Measurements from ENCODE around the gene WDR17.
A peak's percentile ranks its signal among the peaks of the same experiment; 100 is the strongest.

Gene WDR17

GRCh38 chr4:176065435-176066291 is at the start of gene WDR17:
WDR17 (plus strand) TSS chr4:176065841; CDS start chr4:176111581, 45,740 bp downstream.
- DNase-seq: peak; percentile 85

- no peak for DNase-seq
Observed at GRCh38 chr4:176016601-176017000, 49.0 kb upstream of the WDR17 start.

- no peak for DNase-seq
Observed at GRCh38 chr4:176020481-176021085, 45.1 kb upstream of the WDR17 start.

- DNase-seq: no peak
Observed at GRCh38 chr4:176030391-176030790, 35.2 kb upstream of the WDR17 start.

- no peak for DNase-seq
Observed at GRCh38 chr4:176031922-176032321, 33.7 kb upstream of the WDR17 start.

- no peak for DNase-seq
Observed at GRCh38 chr4:176032454-176032853, 33.2 kb upstream of the WDR17 start.

- no peak for DNase-seq
Observed at GRCh38 chr4:176034499-176034898, 31.1 kb upstream of the WDR17 start.

GRCh38 chr4:176034936-176035335 is 30.7 kb upstream of the WDR17 start:
- DNase-seq: no peak

- no peak for DNase-seq
Observed at GRCh38 chr4:176036585-176037205, 28.9 kb upstream of the WDR17 start.

DNA sequence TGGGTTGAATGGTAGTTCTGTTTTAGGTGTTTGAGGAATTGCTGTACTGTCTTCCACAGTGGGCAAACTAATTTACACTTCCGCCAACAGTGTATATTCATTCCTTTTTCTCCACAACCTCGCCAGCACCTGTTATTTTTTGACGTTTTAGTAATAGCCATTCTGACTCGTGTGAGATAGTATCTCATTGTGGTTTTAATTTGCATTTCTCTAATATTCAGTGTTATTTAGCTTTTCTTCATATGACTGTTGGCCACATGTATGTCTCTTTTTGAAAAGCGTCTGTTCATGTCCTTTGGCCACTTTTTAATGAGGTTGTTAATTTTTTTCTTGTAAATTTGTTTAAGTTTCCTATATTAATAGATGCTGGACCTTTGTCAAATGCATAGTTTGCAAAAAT is 26.9 kb upstream of the WDR17 start:
- DNase-seq: no peak

DNA sequence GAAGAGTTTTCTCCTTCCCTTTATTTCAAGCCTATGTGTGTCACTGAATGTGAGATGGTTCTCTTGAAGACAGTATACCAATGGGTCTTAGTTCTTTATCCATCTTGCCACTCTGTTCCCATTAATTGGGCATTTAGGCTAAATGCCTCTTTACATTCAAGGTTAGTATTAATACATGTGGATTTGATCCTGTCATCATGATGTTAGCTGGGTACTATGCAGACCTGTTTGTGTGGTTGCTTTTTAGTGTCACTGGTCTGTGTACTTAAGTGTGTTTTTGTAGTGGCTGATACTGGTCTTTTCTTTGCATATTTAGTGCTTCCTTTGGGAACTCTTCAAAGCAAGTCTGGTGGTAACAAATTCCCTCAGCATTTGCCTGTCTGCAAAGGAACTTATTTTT is 23.4 kb upstream of the WDR17 start:
- no peak for DNase-seq

DNA sequence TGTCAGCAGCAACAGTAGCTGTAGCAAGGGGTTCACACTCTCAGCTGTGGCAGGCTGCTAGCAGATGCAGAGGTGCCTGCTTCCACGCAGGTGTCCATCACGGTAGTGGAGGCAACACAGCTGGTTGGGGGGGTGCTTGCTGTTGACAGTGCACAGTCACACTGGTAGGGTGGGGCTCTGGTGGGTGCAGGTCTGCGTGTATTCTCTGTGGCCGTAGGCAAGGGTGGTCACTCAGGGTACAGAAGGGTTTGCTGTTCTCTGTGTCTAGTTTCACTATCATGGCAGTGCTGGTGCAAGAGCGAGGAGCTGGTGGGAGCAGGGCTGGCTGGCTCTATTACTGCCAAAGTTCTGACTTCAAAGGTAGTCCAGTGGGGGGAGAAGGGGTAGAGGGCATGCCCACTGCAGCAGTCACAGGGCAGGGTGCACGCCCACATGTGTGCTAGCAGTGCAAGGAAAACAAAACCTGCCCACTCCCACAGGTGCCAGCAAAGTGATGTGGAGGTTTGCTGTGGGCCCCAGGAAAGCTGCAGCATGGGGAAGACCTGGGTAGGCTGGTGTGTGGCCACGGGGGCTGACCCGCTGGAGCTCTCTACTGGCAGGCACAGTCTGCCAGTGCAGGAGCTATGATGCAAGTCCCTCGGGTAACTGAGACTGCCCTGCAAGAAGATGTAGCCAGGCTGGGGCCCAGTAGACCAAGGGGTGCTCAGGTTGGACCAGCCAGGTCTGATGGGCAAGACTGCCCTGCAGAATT is 21.6 kb upstream of the WDR17 start:
- DNase-seq: no peak

DNA sequence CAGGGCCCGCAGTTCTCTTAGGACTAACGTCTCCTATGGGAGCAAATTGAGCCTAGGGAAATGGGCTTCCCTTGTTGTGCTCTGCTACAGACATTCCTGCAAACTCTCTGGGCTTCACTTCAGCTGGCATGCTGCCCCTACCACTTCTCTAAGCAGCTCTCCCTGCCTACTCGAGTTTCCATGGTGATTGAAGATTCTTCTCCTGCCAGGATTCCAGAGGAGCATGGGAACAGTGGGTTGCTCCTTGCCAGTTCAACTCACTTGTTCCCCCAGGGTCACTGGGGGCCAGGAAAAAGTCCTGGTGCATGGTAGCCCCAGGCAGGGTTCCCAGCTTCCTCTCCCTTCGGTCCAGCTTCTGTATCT is 21.1 kb upstream of the WDR17 start:
- no peak for DNase-seq

DNA sequence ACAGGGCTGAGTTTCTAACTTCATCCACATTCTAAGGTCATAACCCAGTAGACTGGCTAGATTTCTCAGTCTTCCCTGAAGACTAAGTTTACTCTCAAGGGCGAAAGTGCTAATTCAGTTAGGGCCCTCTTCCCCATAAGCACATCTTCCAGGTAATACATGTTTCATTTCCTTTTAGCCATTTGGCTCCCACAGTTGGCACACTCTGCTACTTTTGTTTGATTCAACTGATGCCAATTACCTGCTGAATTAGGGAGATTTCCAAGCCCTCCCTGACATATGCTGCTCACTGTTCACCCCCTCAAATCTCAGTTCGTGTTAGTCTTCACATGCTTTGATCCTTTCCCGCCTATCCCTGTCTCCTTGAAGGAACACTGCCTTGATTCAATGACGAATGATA is 17.0 kb upstream of the WDR17 start:
- no peak for DNase-seq

- no peak for DNase-seq
Observed at GRCh38 chr4:176052744-176053143, 12.9 kb upstream of the WDR17 start.

GRCh38 chr4:176053785-176054184 is 11.9 kb upstream of the WDR17 start:
- DNase-seq: no peak

GRCh38 chr4:176054942-176055341 is 10.7 kb upstream of the WDR17 start:
- no peak for DNase-seq

DNA sequence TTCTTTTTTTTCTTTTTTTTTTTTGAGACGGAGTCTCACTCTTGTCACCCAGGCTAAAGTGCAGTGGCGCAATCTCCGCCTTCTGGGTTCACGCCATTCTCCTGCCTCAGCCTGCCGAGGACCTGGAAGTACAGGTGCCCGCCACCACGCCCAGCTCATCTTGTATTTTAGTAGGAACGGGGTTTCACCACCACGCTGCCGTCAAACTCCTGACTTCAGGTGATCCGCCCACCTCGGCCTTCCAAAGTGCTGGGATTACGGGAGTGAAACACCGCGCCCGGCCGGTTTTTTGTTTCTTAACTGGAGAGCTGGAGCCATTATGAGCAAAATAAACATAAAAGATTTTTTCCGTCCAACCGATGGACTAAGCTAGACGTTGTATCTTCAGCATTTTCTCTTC is 1.9 kb upstream of the WDR17 start:
- no peak for DNase-seq

DNA sequence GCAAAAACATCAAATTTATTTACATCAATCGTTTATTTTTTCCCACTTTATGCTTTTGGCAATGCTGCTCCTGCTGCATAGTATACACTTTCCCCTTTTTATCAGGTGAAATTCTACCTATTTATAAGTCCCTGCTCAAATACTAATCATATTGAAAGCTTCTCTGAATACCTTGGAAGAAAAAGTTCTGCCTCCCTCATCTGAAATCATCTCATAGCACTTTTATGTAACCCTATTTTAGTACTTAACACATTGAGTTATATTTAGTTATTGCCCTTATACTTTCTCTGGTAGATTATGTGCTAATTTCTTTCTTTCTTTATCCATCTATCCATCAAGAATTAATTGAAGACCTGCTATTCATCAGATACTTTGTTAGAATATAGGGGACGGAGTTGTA is 1.1 kb upstream of the WDR17 start:
- no peak for DNase-seq

- DNase-seq: no peak
Observed at GRCh38 chr4:176066757-176067156, 1.1 kb downstream of the WDR17 start.

- DNase-seq: no peak
Observed at GRCh38 chr4:176077561-176077960, 11.9 kb downstream of the WDR17 start.

GRCh38 chr4:176084769-176085168 is 19.1 kb downstream of the WDR17 start:
- DNase-seq: no peak

GRCh38 chr4:176090115-176090514 is 24.5 kb downstream of the WDR17 start:
- no peak for DNase-seq

DNA sequence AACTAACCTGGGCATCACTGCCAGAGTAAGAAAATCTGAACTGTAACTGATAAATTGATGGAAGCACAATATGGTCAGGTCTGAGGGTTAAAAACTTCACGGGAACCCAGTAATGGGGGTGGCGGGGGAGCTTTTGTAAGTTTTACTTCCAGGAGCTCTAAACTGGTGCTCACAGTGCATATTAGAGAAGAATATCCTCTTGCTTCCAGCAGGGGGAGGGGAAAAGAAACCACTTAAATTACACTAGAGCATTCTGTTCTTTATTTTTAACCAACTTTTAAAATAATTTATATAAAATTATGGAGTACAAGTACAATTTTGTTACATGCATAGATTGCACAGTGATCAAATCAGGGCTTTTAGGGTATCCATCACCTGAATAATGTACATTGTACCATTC is 33.7 kb downstream of the WDR17 start:
- DNase-seq: no peak
